Measurements from ENCODE around the gene GABRR1. TPM values are rescaled to one million over a fixed set of nuclear protein-coding genes. Genes with fewer than 3 reads are reported as not detected.
"Not testable (repeated sequence)": the region's sequence is repeated elsewhere in the genome, so short reads cannot be mapped to it uniquely, and the experiment has no call there.

GABRR1 gene
- total RNA-seq, 2 donors from 2014 or later = 0.11 TPM; not detected in 1

- DNase-seq = no peak
- no peak for ATAC-seq
- intact Hi-C loops (cut with DNase I, micrococcal nuclease) = no loop called here
Measured at GRCh38 chr6:89134723-89135122, 82.4 kb downstream of the GABRR1 start.

GRCh38 chr6:89133981-89134380 lies 83.2 kb downstream of the GABRR1 start:
- intact Hi-C loops (cut with DNase I, micrococcal nuclease) = no loop called here
- DNase-seq (no peak), ATAC-seq (no peak)

DNA sequence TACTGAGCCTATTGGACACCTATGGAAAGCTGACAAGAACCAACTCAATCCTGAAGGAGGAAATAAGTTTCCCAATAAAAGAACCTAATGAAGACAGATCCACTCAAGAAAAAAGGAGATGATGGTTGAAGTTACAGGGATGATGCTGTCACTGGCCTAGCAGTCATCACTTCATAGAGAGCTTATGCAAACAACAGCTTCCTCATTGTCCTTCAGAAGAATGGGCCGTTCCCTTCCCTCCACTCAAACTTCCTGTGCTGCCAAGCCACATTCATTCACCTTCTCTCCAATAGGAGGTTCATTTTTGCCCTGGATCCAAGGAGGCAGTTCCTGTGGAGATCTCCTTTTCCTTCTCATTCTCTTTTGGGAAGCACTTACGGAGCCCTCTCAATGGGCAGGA lies 85.1 kb downstream of the GABRR1 start:
- DNase-seq = no peak
- no peak for ATAC-seq
- intact Hi-C loops (cut with DNase I, micrococcal nuclease) = no loop called here

DNA sequence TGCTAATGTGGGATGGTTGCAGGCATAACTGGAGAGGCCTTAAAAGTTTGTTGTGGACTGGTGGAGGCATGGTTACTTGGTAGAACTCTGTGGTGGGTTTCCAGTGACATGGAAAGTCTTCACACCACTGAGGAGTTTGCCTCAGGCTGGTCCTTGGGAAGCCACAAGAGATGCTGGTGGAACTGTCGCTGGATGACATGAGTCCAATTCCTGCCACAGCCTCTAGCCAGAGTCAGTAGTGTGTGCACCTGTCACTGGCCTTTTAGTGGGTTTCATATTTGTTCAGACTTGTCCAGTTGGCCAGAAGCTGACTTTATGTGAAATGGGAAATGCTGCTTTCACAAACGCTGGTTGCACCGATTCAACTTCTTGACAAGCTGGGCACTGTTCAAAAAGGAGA lies 85.6 kb downstream of the GABRR1 start:
- DNase-seq (no peak), ATAC-seq (no peak)
- intact Hi-C loops (cut with DNase I, micrococcal nuclease) = no loop called here

- intact Hi-C loops (cut with DNase I, micrococcal nuclease) = loop anchor here in 1 of 2 donors (10.0 kb wide), 1 partner anchor 143 kb away; no protein-coding TSS in a partner anchor
- not testable (repeated sequence) for ATAC-seq, DNase-seq
Measured at GRCh38 chr6:89128256-89128671, 88.9 kb downstream of the GABRR1 start.

Other genes with a start within 250 kb of the GABRR1 start
- gene PNRC1, start 136.6 kb downstream of the GABRR1 start, total RNA-seq = 100 to 1,000 TPM in 1 of 2 donors, 10 to 100 TPM in 1; 73.1 to 138 TPM
- gene SRSF12, start 99.3 kb downstream of the GABRR1 start, total RNA-seq = under 1 TPM in 1 of 2 donors, not detected in 1; 0.53 TPM
- gene PM20D2, start 71.3 kb downstream of the GABRR1 start, total RNA-seq = 10 to 100 TPM in 1 of 2 donors, 1 to 10 TPM in 1; 10.0 to 11.8 TPM
- gene GABRR2, start 97.9 kb upstream of the GABRR1 start, total RNA-seq = under 1 TPM; 0.55 to 0.75 TPM
- gene UBE2J1, start 135.4 kb upstream of the GABRR1 start, total RNA-seq = 10 to 100 TPM; 49.4 to 58.5 TPM
- gene RRAGD, start 194.9 kb upstream of the GABRR1 start, total RNA-seq = 1 to 10 TPM; 1.4 to 5.9 TPM
- 1 to 10 TPM; 2.7 to 3.1 TPM for gene ANKRD6, start 215.8 kb upstream of the GABRR1 start, total RNA-seq